OCI-LY1 (cell line): Measurements from ENCODE around the gene TMEM37.

Experiments
- H2AFZ ChIP-seq: fragments of 200-600 bp; sonication (generic), shearing (Covaris generic); 2 replicates; pipeline ENCODE4 v1.6.0; 2014; ENCODE audit warnings: antibody characterized with exemption, mild to moderate bottlenecking, low read length
- H3F3A ChIP-seq: fragments of 200-600 bp; sonication (generic), shearing (Covaris generic); 2 replicates; pipeline ENCODE4 v1.6.0; 2014; ENCODE audit warnings: mild to moderate bottlenecking, antibody characterized with exemption, low read length, moderate library complexity; ENCODE audit not compliant: insufficient read depth
- H3K27ac ChIP-seq: fragments of 200-600 bp; sonication (generic); 2 replicates; pipeline ENCODE4 v1.5.1; 2014; ENCODE audit warnings: low read length, mixed run types, mild to moderate bottlenecking, low read depth; ENCODE audit not compliant: poor library complexity, severe bottlenecking
- H3K27me3 ChIP-seq: fragments of 200-600 bp; sonication (generic); 2 replicates; pipeline ENCODE4 v1.6.0; 2014; ENCODE audit warnings: antibody characterized with exemption, mild to moderate bottlenecking, low read length, moderate library complexity; ENCODE audit not compliant: insufficient read depth
- H3K36me3 ChIP-seq: fragments of 200-600 bp; sonication (generic); 2 replicates; pipeline ENCODE4 v1.6.1; 2014; ENCODE audit warnings: mild to moderate bottlenecking, antibody characterized with exemption, low read length, moderate library complexity, mixed read lengths; ENCODE audit not compliant: insufficient read depth
- H3K4me1 ChIP-seq: fragments of 200-600 bp; sonication (generic); 2 replicates; pipeline ENCODE4 v1.5.1; 2014; ENCODE audit warnings: mild to moderate bottlenecking, low read length, moderate library complexity; ENCODE audit not compliant: insufficient read depth, severe bottlenecking
- H3K4me2 ChIP-seq: fragments of 200-600 bp; sonication (generic), shearing (Covaris generic); 2 replicates; pipeline ENCODE4 v1.6.1; 2014; ENCODE audit warnings: low read length
- H3K4me3 ChIP-seq: fragments of 200-600 bp; sonication (generic); 2 replicates; pipeline ENCODE4 v1.5.1; 2014; ENCODE audit warnings: low read length, low read depth, mild to moderate bottlenecking, mixed read lengths; ENCODE audit not compliant: poor library complexity, severe bottlenecking
- H3K79me2 ChIP-seq: fragments of 200-600 bp; shearing (Covaris generic); 2 replicates; pipeline ENCODE4 v1.6.1; 2016; ENCODE audit warnings: mixed run types, low read length, mixed read lengths; ENCODE audit not compliant: insufficient read depth
- H3K9ac ChIP-seq: fragments of 200-600 bp; sonication (generic), shearing (Covaris generic); 2 replicates; pipeline ENCODE4 v1.6.1; 2014; ENCODE audit warnings: mild to moderate bottlenecking, low read length, mixed read lengths
- H3K9me2 ChIP-seq: fragments of 200-600 bp; sonication (generic), shearing (Covaris generic); 2 replicates; pipeline ENCODE4 v1.6.1; 2014; ENCODE audit warnings: low read depth, mild to moderate bottlenecking, low read length, mixed read lengths
- H3K9me3 ChIP-seq: fragments of 200-600 bp; shearing (Covaris generic); 2 replicates; pipeline ENCODE4 v1.6.1; 2014; ENCODE audit warnings: low read length, mixed read lengths
- H4K20me1 ChIP-seq: fragments of 200-600 bp; sonication (generic), shearing (Covaris generic); 2 replicates; pipeline ENCODE4 v1.6.0; 2016; ENCODE audit warnings: mild to moderate bottlenecking, low read length; ENCODE audit not compliant: insufficient read depth
- EZH2 ChIP-seq: fragments of 200-600 bp; sonication (generic), shearing (Covaris generic); IDR thresholded peaks from 2 replicates; pipeline ENCODE4 v1.8.0; 2017; ENCODE audit warnings: borderline replicate concordance, mixed run types, mild to moderate bottlenecking, antibody characterized with exemption, low read length, moderate library complexity, mixed read lengths
- TF ChIP-seq, protein P1 (sequence below): fragments of 200-600 bp; sonication (generic), shearing (Covaris generic); IDR thresholded peaks from 2 replicates; pipeline ENCODE4 v1.5.1; 2017; ENCODE audit warnings: mild to moderate bottlenecking, antibody characterized with exemption, low read length, moderate library complexity, mixed read lengths

The TMEM37 gene

DNA sequence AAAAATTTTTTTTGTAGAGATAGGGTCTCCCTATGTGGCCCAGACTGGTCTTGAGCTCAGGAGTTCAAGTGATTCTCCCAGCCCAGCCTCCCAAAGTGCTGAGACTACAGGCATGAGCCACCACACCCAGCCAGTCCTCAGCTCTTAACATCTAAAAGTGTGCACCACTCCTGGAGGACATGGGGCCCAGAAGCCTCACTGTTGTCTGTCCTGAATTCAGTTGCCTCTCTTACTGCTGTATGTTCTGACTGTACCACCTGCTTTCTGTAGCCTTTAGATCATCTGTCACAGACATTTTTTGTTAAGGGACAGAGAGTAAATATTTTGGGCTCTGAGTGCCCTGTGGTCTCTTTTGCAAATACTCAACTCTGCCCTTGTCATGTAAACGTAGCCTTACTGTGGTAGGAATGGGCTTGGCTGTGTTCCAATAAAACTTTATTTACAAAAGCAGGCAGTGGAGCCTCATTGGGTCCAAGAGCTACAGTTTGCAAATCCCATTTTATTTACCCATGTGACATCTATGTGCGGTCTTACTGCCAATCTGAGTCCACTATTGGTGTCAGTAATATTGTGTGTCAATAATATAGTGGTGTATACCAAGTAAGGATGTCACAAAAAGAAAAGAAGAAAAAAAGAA, 38.1 kb downstream of the TMEM37 start:
- no peak overlapping the region for H3K4me3 ChIP-seq
- no peaks in the 10 kb centered on the region for H3K4me1 ChIP-seq
- H3K4me2 ChIP-seq, result no peak overlapping the region
- no peak for TF ChIP-seq EZH2
- TF ChIP-seq, protein P1, sequence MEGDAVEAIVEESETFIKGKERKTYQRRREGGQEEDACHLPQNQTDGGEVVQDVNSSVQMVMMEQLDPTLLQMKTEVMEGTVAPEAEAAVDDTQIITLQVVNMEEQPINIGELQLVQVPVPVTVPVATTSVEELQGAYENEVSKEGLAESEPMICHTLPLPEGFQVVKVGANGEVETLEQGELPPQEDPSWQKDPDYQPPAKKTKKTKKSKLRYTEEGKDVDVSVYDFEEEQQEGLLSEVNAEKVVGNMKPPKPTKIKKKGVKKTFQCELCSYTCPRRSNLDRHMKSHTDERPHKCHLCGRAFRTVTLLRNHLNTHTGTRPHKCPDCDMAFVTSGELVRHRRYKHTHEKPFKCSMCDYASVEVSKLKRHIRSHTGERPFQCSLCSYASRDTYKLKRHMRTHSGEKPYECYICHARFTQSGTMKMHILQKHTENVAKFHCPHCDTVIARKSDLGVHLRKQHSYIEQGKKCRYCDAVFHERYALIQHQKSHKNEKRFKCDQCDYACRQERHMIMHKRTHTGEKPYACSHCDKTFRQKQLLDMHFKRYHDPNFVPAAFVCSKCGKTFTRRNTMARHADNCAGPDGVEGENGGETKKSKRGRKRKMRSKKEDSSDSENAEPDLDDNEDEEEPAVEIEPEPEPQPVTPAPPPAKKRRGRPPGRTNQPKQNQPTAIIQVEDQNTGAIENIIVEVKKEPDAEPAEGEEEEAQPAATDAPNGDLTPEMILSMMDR, result no peak
- H3K9me3 ChIP-seq, result no peaks in the 10 kb centered on the region
- no peaks in the 10 kb centered on the region for H3F3A ChIP-seq
- no peak overlapping the region for H3K27ac ChIP-seq
- no peaks in the 10 kb centered on the region for H3K79me2 ChIP-seq
- H3K9me2 ChIP-seq, result no peaks in the 10 kb centered on the region
- H3K9ac ChIP-seq, result no peak overlapping the region
- H3K27me3 ChIP-seq, result 0 out of 2 replicates have a peak, but pooled peaks cover 4% of the 10 kb centered on the region
- H2AFZ ChIP-seq, result no peak overlapping the region
- H3K36me3 ChIP-seq, result no peaks in the 10 kb centered on the region
- no peaks in the 10 kb centered on the region for H4K20me1 ChIP-seq

DNA sequence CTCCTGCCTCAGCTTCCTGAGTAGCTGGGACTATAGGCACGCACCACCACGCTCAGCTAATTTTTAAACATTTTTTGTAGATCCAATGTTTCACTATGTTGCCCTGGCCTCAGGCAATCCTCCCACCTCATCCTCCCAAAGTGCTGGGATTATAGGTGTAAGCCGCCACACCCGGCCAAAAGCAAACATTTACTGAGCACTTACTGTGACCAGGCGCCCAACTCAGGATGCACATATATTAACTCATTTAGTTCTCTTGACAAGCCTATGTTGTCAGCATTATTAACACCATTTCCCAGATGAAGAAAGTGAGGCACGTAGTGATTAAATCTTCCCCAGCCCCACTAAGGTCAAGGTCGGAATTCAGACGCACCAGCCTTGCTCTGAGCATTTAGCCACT, 41.1 kb downstream of the TMEM37 start:
- Histone ChIP-seq H3K9ac (no peak overlapping the region), H3K27me3 (0 out of 2 replicates have a peak, but pooled peaks cover 4% of the 10 kb centered on the region), H3K27ac (no peak overlapping the region), H3K4me2 (no peak overlapping the region), H3F3A (no peaks in the 10 kb centered on the region), H2AFZ (no peak overlapping the region), H3K9me2 (no peaks in the 10 kb centered on the region), H4K20me1 (no peaks in the 10 kb centered on the region), H3K4me1 (no peaks in the 10 kb centered on the region), H3K36me3 (no peaks in the 10 kb centered on the region), H3K4me3 (no peak overlapping the region), H3K79me2 (no peaks in the 10 kb centered on the region), H3K9me3 (no peaks in the 10 kb centered on the region)
- TF ChIP-seq, protein P1, result no peak
- TF ChIP-seq EZH2, result no peak

DNA sequence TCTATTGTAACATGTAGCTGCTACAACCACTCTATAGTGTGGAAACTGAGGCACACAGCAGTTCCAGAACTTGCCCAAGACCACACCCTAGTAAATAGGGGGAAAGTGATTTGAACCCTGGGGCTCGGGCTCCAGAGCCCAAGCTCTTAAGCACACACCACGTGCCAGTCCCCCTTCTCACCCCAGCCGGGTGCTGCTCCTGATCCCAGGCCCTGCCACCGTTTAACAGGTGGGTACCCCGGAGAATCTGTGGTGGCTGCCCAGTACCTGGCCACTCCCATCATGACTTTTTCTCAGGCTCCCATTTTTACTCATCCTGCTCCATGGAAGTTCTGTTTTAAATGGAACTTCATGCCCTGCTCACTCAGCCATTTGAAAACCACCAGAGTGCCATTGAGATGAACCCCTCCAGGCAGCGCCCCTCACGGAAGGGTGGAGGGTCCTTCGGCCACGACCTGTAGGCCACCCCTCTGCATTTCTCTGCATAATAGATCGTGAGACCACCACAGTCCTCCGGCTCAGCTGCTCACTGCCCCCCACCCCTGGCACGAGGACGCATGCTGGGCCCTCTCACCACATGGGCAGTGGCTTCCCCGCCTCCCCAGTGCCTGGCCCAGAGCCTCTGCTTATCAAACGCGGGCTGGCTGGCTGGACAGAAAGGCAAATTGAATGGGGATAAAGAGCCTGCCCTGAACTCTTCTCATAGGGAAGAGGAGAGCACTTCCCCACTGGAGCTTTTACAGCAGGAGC, 42.1 kb downstream of the TMEM37 start:
- TF ChIP-seq, protein P1, result no peak
- TF ChIP-seq EZH2, result no peak
- no peaks in the 10 kb centered on the region for H3K36me3 ChIP-seq
- H3K4me1 ChIP-seq, result no peaks in the 10 kb centered on the region
- H3K9me2 ChIP-seq, result no peaks in the 10 kb centered on the region
- H2AFZ ChIP-seq, result no peak overlapping the region
- 0 out of 2 replicates have a peak, but pooled peaks cover 4% of the 10 kb centered on the region for H3K27me3 ChIP-seq
- H3K4me2 ChIP-seq, result no peak overlapping the region
- no peak overlapping the region for H3K4me3 ChIP-seq
- no peak overlapping the region for H3K27ac ChIP-seq
- H3K9ac ChIP-seq, result no peak overlapping the region
- H3F3A ChIP-seq, result no peaks in the 10 kb centered on the region
- H3K79me2 ChIP-seq, result no peaks in the 10 kb centered on the region
- no peaks in the 10 kb centered on the region for H4K20me1 ChIP-seq
- no peaks in the 10 kb centered on the region for H3K9me3 ChIP-seq
